ENCODE data around the gene GPHN.

- TF ChIP-seq CTCF (IDR thresholded peaks at IDR 0.05) (no peak), POLR2A (IDR thresholded peaks at IDR 0.05) (no peak), POLR2AphosphoS5 (IDR thresholded peaks at IDR 0.05; ENCODE audit: insufficient read depth in 1 of 2, low read depth in 1 of 2) (no peak)
Observed at GRCh38 chr14:66923251-66923650, 415.3 kb downstream of the GPHN start.
